GM06990 (cell line): ENCODE measurements around the gene CUX1.
"Not testable (repeated sequence)": the region's sequence is repeated elsewhere in the genome, so short reads cannot be mapped to it uniquely, and the experiment has no call there.

Experiments
- DNase-seq: peaks from one replicate; pipeline ENCODE4 v3.0.0-alpha.2; 2011; ENCODE audit not compliant: insufficient read length; ENCODE audit errors: extremely low read depth
- H3K27me3 ChIP-seq: replicated peaks from 2 replicates; pipeline ENCODE4 v1.6.0; 2011; ENCODE audit warnings: low read length; ENCODE audit not compliant: control insufficient read depth, insufficient read depth
- H3K36me3 ChIP-seq: 2 replicates; pipeline ENCODE4 v1.5.1; 2011; ENCODE audit warnings: low read length; ENCODE audit not compliant: control insufficient read depth, insufficient read depth
- H3K4me3 ChIP-seq: replicated peaks from 2 replicates; pipeline ENCODE4 v1.5.1; 2011; ENCODE audit warnings: low read depth, mild to moderate bottlenecking, control low read depth, low read length
- CTCF ChIP-seq: IDR thresholded peaks from 2 replicates; pipeline ENCODE4 v1.5.1; 2011; ENCODE audit warnings: low read length, control low read depth, mild to moderate bottlenecking, inconsistent platforms; ENCODE audit not compliant: insufficient read depth, poor library complexity, severe bottlenecking

The CUX1 gene

GRCh38 chr7:102019461-102019860 is 202.0 kb downstream of the CUX1 start:
- Histone ChIP-seq H3K4me3 (no peak overlapping the region), H3K27me3 (no peaks in the 10 kb centered on the region), H3K36me3 (no peaks in the 10 kb centered on the region; the same call in 1 of the 2 replicates)
- DNase-seq: no peak
- TF ChIP-seq CTCF: no peak

- no peak for TF ChIP-seq CTCF
- no peak overlapping the region for H3K4me3 ChIP-seq
- no peaks in the 10 kb centered on the region for H3K27me3 ChIP-seq
- no peaks in the 10 kb centered on the region; the same call in 1 of the 2 replicates for H3K36me3 ChIP-seq
- no peak for DNase-seq
Observed at GRCh38 chr7:102021841-102022618, 204.6 kb downstream of the CUX1 start.

GRCh38 chr7:102024005-102024768 is 206.8 kb downstream of the CUX1 start:
- no peak for DNase-seq
- no peaks in the 10 kb centered on the region for H3K27me3 ChIP-seq

GRCh38 chr7:102024769-102025391 is 207.5 kb downstream of the CUX1 start:
- DNase-seq: no peak
- Histone ChIP-seq H3K27me3 (no peaks in the 10 kb centered on the region), H3K4me3 (no peak overlapping the region), H3K36me3 (peaks cover 2% of the 10 kb centered on the region)
- TF ChIP-seq CTCF: no peak

More at GRCh38 chr7:102024005-102024768, 206.8 kb downstream of the CUX1 start:
- Histone ChIP-seq H3K4me3 (no peak overlapping the region), H3K36me3 (peaks cover 2% of the 10 kb centered on the region)
- TF ChIP-seq CTCF: no peak

- not testable (repeated sequence) for H3K36me3 ChIP-seq, H3K27me3 ChIP-seq, DNase-seq, H3K4me3 ChIP-seq
Observed at GRCh38 chr7:102025777-102026176, 208.4 kb downstream of the CUX1 start.
